Measurements from ENCODE around the gene MTFR2.

The MTFR2 gene

DNA sequence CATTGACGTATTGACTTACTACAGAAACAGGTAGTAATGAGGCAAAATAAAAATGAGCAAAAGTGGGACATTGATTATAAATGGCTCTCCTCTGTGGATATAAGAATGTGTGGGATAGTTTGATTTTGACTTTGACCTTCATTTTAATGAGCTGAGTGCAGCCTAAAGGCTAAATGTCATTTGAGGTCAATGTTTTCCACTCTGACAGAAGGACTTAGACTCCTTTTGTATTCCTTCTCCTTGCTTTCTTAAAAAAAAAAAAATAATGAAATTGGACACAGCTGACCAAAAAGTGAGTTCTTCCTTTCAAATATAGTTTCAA is 68.6 kb downstream of the MTFR2 start:
- DNase-seq, result no peak

Measured in activated CD8-positive, alpha-beta memory T cell treated with anti-CD3 and anti-CD28 coated beads for 24 hours (primary cell).